Measurements from ENCODE around the gene ELF3.
A peak's percentile ranks its signal among the peaks of the same experiment; 100 is the strongest.

ELF3 gene

GRCh38 chr1:201985355-201985754, 25.0 kb upstream of the ELF3 start:
- Histone ChIP-seq H3K4me3 (ENCODE audit: low read depth, low read length) (no peak overlapping the region), H3K27me3 (ENCODE audit: insufficient read depth, low read depth, severe bottlenecking) (no peaks in the 10 kb centered on the region), H3K9me3 (ENCODE audit: severe bottlenecking) (no peaks in the 10 kb centered on the region), H3K36me3 (peaks cover 57% of the 10 kb centered on the region), H3K27ac (no peak overlapping the region)
- DNase-seq: no peak
- no peak for TF ChIP-seq CTCF (IDR thresholded peaks at IDR 0.05; ENCODE audit: low read depth, low read length)

GRCh38 chr1:201988601-201989000, 21.8 kb upstream of the ELF3 start:
- H3K9me3 ChIP-seq (ENCODE audit: severe bottlenecking): no peaks in the 10 kb centered on the region
- H3K27ac ChIP-seq: no peak overlapping the region
- no peak for TF ChIP-seq CTCF (IDR thresholded peaks at IDR 0.05; ENCODE audit: low read depth, low read length)
- no peak overlapping the region for H3K4me3 ChIP-seq (ENCODE audit: low read depth, low read length)
- no peaks in the 10 kb centered on the region for H3K27me3 ChIP-seq (ENCODE audit: insufficient read depth, low read depth, severe bottlenecking)
- H3K36me3 ChIP-seq: peaks cover 78% of the 10 kb centered on the region
- no peak for DNase-seq

- H3K4me3 ChIP-seq (ENCODE audit: low read depth, low read length): no peak overlapping the region
- no peaks in the 10 kb centered on the region for H3K9me3 ChIP-seq (ENCODE audit: severe bottlenecking)
- no peak for TF ChIP-seq CTCF (IDR thresholded peaks at IDR 0.05; ENCODE audit: low read depth, low read length)
- H3K27me3 ChIP-seq (ENCODE audit: insufficient read depth, low read depth, severe bottlenecking): no peaks in the 10 kb centered on the region
- H3K36me3 ChIP-seq: peaks cover 79% of the 10 kb centered on the region
- H3K27ac ChIP-seq: no peak overlapping the region
- no peak for DNase-seq
These were observed 20.8 kb upstream of the ELF3 start for GRCh38 chr1:201989354-201990128.

GRCh38 chr1:201990427-201990826, 20.0 kb upstream of the ELF3 start:
- Histone ChIP-seq H3K27me3 (ENCODE audit: insufficient read depth, low read depth, severe bottlenecking) (no peaks in the 10 kb centered on the region), H3K36me3 (peaks cover 78% of the 10 kb centered on the region), H3K9me3 (ENCODE audit: severe bottlenecking) (no peaks in the 10 kb centered on the region), H3K4me3 (ENCODE audit: low read depth, low read length) (no peak overlapping the region), H3K27ac (no peak overlapping the region)
- no peak for DNase-seq
- TF ChIP-seq CTCF (IDR thresholded peaks at IDR 0.05; ENCODE audit: low read depth, low read length): no peak

- H3K4me3 ChIP-seq (ENCODE audit: low read depth, low read length): no peak overlapping the region
- peaks cover 95% of the 10 kb centered on the region for H3K36me3 ChIP-seq
- no peaks in the 10 kb centered on the region for H3K27me3 ChIP-seq (ENCODE audit: insufficient read depth, low read depth, severe bottlenecking)
- peak; percentile 99 for TF ChIP-seq CTCF (IDR thresholded peaks at IDR 0.05; ENCODE audit: low read depth, low read length)
- H3K9me3 ChIP-seq (ENCODE audit: severe bottlenecking): no peaks in the 10 kb centered on the region
- peak overlapping the region; percentile 8 for H3K27ac ChIP-seq
- peak; percentile 93 for DNase-seq
These were observed 10.7 kb upstream of the ELF3 start for GRCh38 chr1:201999625-202000238.

All from WERI-Rb-1 (cell line).